GM21737 (cell line): ENCODE data around the gene ANKRD42.

Experiments used
- ATAC-seq: cut with Tn5 transposase; IDR thresholded peaks from one replicate; pipeline ENCODE4 v1.9.1; 2021; ENCODE audit warnings: mild to moderate bottlenecking, moderate library complexity; ENCODE audit not compliant: unreplicated experiment

ANKRD42 gene

DNA sequence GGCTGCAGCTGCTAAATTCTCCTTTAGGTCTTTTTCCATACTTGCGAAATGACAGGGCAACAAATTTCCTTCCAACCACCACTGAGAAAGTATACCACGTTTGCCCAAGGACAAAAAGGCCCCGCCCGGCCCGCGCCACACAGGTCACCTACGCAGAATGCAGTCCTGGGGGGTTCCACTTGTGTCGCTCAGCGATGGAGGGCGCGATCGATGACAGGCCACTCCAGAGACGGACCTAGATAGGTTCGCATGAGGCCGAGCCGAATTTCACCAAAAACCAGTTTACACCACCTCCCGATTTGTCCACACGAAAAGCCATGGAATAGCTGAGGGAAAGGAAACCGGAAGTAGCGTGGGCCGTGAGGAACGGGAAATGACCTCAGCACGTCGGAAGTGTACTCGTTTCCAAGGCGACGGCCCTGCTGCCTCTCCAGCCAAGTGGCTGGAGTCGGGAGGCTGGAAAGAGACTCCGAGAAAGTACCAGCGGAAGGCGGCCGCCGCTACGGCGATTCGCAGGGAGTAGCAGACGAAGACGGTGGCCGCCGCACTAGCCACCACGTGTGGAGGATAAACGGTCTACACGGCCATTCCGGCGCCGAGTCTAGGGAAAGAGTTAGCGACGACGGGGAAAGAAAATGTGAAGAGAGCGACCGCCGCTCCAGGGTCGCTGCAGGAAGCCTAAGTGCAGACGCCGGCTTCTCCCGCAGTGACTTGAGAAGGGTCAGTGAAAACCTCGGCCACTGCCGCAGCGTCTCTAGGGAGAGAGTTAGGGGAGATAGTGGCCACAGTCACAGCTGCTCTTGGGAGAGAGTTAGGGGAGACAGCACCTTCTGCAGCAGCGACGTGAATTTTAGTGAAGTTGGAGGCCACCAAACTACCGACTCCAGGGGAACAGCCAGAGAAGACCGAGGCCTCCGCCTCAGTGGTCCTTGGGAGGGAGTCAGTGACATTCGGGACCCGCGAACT is at the start of gene ANKRD42:
Gene ANKRD42, plus strand, starts transcription at position 398 of the 966 bp plus-strand sequence. CDS start 959 bp downstream, outside the sequence.
- ATAC-seq, result peak; percentile 88

- no peak for ATAC-seq
These were observed 45.6 kb upstream of the ANKRD42 start for GRCh38 chr11:83147895-83148294.

DNA sequence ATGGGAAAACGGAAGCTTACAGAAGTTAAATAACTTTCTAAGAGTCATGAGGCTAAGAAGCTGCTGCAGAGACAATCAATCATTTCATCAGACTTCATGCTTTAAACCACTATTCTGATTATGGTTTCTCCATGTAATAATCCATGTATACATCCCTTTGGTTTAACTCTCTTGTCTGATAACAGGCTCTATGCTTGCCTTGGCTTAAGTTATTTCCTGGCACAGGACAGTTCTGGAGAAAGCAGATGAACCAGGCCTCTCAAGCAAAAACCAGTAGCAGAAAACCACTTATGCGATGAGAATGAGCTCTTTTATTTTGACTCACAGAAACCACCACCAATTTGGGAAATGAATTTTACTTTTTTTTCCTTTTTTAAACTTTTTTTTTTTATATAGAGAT is 43.1 kb upstream of the ANKRD42 start:
- ATAC-seq, result no peak

DNA sequence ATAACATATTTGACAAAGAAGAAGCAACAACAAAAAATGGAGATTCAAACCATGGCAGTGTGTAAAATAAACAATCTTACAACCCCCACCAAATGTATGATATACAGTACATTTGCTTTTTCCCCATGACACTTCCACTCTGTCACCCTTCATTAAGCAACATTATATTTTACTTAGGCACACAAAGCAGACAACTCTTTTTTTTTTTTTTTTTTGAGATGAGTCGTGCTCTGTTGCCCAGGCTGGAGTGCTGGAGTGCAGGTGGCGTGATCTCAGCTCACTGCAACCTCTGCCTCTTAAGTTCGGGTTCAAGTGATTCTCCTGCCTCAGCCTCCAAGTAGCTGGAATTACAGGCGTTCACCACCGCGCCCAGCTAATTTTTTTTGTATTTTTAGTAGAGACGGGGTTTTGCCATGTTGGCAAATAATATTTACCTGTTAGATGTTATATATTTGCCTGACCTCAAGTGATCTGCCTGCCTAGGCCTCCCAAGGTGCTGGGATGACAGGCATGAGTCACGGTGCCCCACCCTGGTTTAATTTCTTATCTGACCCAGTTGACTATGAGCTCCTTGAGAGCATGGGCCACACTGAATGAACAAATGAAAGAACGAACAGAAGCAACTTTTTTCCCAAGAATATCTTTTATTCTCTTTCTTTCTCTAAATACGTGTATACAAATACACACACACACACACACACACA is 42.1 kb upstream of the ANKRD42 start:
- ATAC-seq, result no peak

DNA sequence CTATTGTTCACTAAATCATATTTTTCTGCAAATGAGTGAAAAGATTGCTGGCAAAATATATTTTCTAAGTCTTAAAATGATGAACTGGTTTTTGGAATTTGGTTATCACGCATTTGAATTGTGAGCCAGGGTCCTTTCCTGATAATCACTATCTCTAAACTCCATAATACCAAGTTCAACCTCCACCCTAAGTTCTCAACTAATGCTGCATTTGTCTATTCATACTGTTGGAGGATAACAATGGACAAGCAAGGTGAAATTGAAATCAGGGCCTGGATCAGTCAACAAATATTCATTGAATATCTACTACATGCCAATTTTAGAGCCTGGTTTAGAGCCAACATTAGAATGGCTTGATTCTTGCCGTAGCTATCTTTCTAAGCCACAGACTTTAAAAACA is 41.2 kb upstream of the ANKRD42 start:
- no peak for ATAC-seq

DNA sequence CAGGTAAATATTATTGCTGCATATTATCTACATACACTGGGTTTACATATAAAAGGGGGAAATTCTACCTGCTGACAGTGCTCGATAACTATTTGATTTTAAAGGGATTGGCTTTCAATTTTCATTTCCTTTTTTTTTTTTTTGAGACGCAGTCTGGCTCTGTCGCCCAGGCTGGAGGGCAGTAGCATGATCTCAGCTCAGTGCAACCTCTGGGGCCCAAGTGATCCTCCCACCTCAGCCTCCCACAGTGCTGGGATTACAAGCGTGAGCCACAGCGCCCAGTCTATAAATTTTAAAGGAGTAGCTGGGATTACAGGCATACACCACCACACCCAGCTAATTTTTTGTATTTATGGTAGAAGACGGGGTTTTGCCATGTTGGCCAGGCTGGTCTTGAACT is 39.7 kb upstream of the ANKRD42 start:
- ATAC-seq, result no peak

GRCh38 chr11:83156144-83156995 is 37.1 kb upstream of the ANKRD42 start:
- ATAC-seq, result peak; percentile 93

DNA sequence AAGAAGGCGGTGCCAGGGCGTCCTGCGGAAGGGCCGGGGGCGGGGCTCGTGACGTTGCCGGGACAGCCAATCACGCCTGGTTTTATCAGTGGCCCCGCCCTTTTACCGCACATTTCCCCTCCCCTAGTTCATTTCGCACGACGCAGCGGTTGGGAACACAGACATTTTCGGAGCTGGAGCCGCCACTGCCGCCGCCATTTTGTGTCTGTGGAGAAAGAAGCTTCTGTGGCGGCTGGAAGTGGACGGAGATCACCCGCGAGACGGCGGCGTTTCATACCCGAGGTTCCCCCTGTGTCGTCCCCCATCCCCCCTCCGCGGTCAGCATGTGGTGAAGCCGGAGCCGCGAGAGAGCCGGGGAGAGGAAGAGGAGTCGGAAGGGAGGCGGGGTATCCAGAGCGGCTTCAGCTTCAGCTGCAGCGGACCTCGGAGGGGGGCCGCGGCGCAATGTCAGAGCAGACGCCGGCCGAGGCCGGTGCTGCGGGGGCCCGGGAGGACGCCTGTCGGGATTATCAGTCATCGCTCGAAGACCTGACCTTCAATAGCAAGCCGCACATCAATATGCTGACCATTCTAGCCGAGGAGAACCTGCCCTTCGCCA is 36.4 kb upstream of the ANKRD42 start, which contains the start of gene PCF11:
Gene PCF11, plus strand, starts transcription at position 136 of the 598 bp plus-strand sequence. Its CDS starts 309 bp downstream, at position 445.
- ATAC-seq, result peak; percentile 4

DNA sequence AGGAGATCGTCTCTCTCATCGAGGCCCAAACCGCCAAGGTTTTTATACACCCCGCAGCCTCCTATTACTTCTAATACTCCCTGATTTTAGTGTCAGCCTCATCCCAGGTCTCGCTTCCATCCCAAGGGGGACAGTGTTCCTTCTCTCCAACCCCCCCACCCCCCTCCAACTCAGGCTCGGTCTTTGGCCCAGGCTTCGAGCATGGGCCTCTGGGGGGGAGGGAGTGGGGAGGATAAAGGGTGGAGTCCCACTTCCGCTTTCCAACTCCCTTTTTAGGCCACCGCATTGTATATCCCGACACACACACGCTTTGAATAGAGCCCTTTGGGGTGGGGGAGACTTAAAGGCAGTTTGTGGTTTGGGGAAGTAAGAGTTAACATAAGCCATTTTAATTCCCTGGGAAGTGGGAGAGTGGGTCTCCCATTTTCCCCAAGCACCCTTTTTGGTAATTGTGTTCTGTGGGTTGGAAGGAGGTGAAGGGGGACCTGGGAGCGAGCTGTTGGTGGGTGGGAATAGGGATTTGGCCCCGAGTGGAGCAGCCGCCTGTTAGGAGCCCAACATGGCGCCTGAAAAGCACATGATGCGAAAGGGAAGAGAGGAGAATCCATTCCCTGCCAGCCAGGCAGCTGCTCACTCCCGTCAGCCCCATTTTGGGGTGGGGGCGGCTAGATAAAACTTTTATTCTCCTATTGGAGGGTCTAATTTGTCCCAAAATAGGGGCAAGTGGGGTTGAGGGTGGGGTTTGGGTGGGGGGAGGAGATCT is 35.7 kb upstream of the ANKRD42 start:
- no peak for ATAC-seq

GRCh38 chr11:83158357-83158786 is 35.1 kb upstream of the ANKRD42 start:
- no peak for ATAC-seq

DNA sequence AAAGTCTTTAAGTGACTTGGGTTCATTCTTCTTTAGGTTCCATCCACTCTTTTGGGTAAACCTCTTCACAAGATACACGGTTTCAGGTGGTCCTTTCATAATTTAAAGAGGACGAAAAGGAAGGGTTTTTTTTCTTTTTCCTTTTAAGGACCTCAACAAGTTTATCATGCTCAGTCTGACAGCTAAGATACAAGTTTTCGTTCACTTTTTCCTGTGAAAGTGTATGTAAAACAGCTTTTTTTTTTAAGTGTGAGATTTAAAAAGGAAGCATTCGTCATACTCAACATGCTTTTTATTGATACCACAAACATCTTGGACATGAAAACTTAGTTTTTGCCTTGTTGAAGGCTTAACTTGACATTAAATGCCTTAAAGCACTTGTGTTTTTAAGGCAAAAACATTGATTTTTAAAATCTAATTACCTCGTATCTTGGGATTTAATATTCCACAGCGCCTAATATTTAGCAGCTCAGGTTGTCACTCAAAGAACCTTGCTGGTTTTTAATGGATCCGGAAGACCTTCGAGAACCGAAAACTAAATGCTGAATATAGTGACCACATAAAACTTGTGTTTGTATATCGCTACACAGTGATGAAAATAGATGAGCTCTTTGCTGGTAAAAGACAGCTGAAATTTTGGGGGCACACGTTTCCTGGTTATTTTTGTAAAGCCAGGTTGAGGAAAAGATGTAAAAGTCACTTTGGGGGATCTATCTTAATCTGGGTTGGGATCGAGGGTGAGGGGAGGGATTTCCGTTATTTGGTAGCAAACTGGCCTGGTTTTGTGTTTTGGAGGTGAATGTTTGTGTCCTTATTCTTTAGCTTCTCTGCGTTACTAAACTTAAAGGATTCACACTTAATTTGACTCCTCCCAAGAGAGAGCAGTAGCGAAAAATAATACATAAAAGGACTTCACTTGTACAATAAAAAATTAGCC is 34.3 kb upstream of the ANKRD42 start:
- ATAC-seq, result no peak

DNA sequence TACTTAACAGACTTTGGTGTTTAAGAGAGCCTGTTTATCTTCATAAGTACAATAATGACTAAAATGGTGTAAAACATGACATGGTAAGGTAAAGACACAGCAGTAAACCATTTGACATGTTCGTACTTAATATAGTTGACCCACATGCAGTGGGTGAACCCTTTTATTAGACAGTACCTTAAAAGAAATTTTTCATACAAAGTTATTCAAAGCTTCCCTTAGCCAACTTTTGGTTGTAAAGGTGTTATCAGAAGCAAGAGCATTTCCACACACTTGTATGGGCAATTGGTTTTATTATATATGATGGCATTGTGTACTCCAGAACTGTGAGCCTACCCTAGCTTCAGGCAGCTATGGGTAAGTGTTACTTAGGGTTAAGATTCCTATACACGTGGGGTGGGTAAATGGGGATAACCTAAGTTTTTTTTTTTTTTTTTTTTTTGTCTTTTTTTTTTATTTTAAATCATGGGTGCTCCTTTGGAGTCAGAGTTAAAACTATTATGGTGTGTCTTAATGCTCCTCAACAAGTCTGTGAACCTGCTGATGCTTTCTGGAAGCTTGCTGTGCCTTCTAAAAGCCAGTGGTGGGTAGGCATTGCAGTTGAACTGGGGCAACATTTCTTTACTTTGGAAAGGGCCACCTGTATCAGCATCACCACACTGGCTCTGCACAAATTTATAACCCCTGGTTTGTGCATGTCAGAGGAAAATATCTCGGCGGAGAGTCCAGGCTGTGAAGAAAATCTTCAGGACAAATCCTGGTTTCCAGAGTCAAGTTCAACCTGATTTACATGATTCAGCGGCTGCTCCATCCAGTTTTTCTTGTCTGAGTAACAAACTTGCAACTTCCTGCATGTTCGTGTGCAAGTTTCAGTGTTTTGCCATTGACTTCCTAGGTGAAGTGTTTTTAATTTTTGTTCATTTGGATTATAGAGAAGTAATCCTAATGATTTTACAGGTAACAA is 33.3 kb upstream of the ANKRD42 start:
- ATAC-seq, result no peak

DNA sequence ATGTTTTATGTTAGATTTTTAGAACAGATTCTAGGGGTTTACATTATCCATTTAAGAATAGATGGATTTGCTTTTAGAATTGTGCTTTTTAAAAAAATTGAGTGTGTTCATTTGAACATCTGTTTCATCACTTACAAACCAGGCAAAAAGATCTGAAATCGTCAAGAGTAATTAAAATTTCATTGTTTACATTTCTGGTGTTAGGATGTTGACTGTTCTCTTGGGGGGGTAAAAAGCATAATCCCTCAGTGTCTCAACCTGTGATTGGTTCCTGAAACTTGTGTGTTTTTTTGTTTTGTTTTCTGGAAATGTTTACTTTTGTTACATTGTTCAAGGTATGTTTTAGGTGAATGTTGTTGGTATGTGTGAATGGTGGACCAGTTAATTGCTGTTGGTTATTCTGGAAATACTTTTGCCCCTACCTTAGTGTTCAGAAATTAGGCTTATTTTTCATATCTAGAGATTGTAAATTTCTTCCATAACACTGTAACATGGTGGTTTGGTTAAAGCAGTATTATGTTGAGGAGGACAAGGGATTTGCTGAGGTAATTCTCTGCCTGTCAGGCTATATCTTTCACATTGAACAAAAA is 31.8 kb upstream of the ANKRD42 start:
- no peak for ATAC-seq

GRCh38 chr11:83162377-83162776 is 31.1 kb upstream of the ANKRD42 start:
- ATAC-seq, result peak; percentile 41

GRCh38 chr11:83166193-83166866 is 27.2 kb upstream of the ANKRD42 start:
- ATAC-seq, result no peak

DNA sequence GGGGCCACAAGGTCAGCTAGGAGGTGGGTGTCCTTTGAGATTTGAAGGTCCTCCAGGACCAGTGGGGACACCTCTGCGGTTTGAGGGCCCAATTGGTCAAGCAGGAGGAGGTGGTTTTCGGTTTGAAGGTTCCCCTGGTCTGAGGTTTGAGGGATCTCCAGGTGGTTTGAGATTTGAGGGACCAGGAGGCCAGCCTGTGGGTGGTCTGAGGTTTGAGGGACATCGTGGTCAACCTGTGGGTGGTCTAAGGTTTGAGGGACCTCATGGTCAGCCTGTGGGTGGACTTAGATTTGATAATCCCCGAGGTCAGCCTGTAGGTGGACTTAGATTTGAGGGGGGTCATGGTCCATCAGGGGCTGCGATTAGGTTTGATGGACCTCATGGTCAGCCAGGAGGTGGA is 24.8 kb upstream of the ANKRD42 start:
- ATAC-seq, result no peak

DNA sequence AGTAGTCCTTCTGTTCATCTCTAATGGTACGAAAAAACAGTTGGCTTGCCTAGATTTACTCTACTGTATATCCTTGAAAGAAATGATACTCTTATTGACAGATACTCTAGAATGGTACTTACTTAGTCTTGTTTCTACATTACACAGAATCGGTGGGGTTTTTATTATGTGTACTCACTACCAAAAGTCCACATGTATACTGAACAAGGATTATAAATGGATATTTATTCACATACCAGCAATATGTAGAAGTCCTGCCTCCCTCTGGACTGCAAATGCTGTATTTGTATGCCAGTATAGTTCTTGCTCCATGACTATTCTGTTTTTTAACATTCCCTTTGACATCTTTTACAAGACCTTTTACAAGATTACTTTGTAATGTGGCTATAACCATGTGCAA is 22.6 kb upstream of the ANKRD42 start:
- no peak for ATAC-seq
